Measurements from ENCODE around the gene HARBI1. TPM values are rescaled to one million over a fixed set of nuclear protein-coding genes. Genes with fewer than 3 reads are reported as not detected.

HARBI1 gene
- total and polyA plus RNA-seq, 10 of the 15 experiments (the other 5 are each of a cell fraction or from before 2014, with no cell fraction given): 3.6 to 8.4 (median 5.2) TPM

DNA sequence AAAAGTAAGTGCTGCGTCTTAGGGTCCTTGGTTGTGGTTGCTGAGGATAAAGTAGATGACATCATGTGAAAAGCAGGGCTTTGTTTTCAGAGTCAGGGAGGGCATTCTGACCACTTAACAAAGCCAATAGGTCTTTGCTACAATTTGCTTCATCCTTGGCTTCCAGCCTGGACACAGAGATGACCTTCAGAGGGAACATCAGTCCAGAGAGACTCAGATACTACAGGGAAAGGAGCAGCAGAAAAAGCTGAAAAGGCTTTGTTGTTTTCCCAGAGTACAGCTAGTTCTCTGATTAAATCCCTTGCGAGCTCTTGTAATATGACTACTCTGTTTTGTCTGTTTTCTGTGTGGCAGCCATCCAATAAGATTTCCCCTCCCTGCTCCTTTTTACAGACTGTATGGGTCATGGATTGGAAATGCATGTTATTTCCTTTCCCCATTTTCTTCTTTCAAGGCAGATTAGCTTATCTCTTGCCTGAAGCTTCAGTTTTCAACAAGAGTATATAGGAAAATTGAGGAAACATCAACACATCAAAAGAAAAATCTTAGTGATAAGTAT is 32.2 kb upstream of the HARBI1 start:
- FAIRE-seq: no peak
- RAD21 ChIA-PET (ENCODE audit: unreplicated experiment): no interaction called here
- ATAC-seq: no peak
- 100% methylated on average over 2 of the region's 2 CpGs for WGBS (ENCODE audit: insufficient coverage, insufficient replicate concordance, low lambda C conversion rate, missing lambda C conversion rate)
- H3K4me3 ChIP-seq: no peak overlapping the region
- no peaks in the 10 kb centered on the region for H4K20me1 ChIP-seq (ENCODE audit: control insufficient read depth, insufficient read depth)
- POLR2A ChIA-PET: no interaction called here
- no peaks in the 10 kb centered on the region for H3K4me1 ChIP-seq (ENCODE audit: control insufficient read depth, insufficient read depth, low read length)
- intact Hi-C loops (cut with micrococcal nuclease; ENCODE audit: unreplicated experiment) (no loop called here), in situ Hi-C loops (cut with MboI) (no loop called here)
- no peaks in the 10 kb centered on the region for H3K9me3 ChIP-seq (replicated peaks; ENCODE audit: control insufficient read depth, insufficient read depth, low read length)
- no peaks in the 10 kb centered on the region for H3K79me2 ChIP-seq (ENCODE audit: control insufficient read depth, insufficient read depth, low read length)
- no TSS peak for BruUV-seq (replicated peaks)
- DNase-seq (ENCODE audit: low read depth, low spot score): no peak
- no peaks in the 10 kb centered on the region for H3K27me3 ChIP-seq (replicated peaks in 1 of 2; ENCODE audit: control insufficient read depth in 2 of 2, insufficient read depth in 2 of 2, low read length in 1 of 2)
- SMC1A ChIA-PET (ENCODE audit: uncharacterized antibody, unreplicated experiment): interaction anchor here (0.8 to 1.0 kb wide), 2 partner anchors 9 to 19 kb away, joined by 3 read pairs; no protein-coding TSS in a partner anchor
- no peak overlapping the region for H3K9ac ChIP-seq (ENCODE audit: control insufficient read depth, insufficient read depth, low read length)
- H3K36me3 ChIP-seq (ENCODE audit: control insufficient read depth in 2 of 2, insufficient read depth in 2 of 2, low read length in 1 of 2): peaks cover 7 to 9% of the 10 kb centered on the region in 2 experiments
- no peak overlapping the region for H2AFZ ChIP-seq (ENCODE audit: control insufficient read depth, low read depth, low read length)
- TF ChIP-seq MTA3 (IDR thresholded peaks at IDR 0.05; ENCODE audit: borderline replicate concordance, low read length): no peak
- no peak overlapping the region for H3K4me2 ChIP-seq (ENCODE audit: control insufficient read depth, insufficient read depth)
- CTCF ChIA-PET: no interaction called here
- H3K27ac ChIP-seq (ENCODE audit: control insufficient read depth, insufficient read depth): no peak overlapping the region

DNA sequence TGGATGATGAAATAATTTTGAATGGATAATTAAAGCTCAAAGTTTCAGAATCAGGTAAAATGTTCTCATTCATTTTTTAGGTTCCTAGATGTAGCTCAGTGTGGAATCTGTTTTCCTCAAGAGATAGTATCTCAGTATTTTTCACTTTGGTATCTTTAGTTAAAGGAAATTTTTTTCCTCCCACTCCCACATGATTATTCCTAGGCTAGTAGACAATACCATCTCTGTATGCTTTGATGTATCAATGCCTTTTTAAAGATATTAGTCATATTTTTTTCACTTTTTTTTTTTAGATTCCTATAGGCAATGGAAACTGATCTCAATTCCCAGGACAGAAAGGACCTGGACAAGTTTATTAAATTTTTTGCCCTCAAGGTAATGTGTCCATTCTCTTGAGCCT is 27.0 kb upstream of the HARBI1 start:
- Histone ChIP-seq H3K27me3 (replicated peaks in 1 of 2; ENCODE audit: control insufficient read depth in 2 of 2, insufficient read depth in 2 of 2, low read length in 1 of 2) (no peaks in the 10 kb centered on the region), H3K4me2 (ENCODE audit: control insufficient read depth, insufficient read depth) (no peak overlapping the region), H3K4me1 (ENCODE audit: control insufficient read depth, insufficient read depth, low read length) (no peaks in the 10 kb centered on the region), H3K79me2 (ENCODE audit: control insufficient read depth, insufficient read depth, low read length) (no peaks in the 10 kb centered on the region), H4K20me1 (ENCODE audit: control insufficient read depth, insufficient read depth) (no peaks in the 10 kb centered on the region), H3K4me3 (no peak overlapping the region), H2AFZ (ENCODE audit: control insufficient read depth, low read depth, low read length) (no peak overlapping the region), H3K9ac (ENCODE audit: control insufficient read depth, insufficient read depth, low read length) (no peak overlapping the region), H3K36me3 (ENCODE audit: control insufficient read depth in 2 of 2, insufficient read depth in 2 of 2, low read length in 1 of 2) (peaks cover 4 to 7% of the 10 kb centered on the region in 2 experiments), H3K27ac (ENCODE audit: control insufficient read depth, insufficient read depth) (no peak overlapping the region), H3K9me3 (replicated peaks; ENCODE audit: control insufficient read depth, insufficient read depth, low read length) (no peaks in the 10 kb centered on the region)
- ATAC-seq (no peak), DNase-seq (ENCODE audit: low read depth, low spot score) (no peak), FAIRE-seq (no peak)
- TF ChIP-seq SUPT20H (IDR thresholded peaks at IDR 0.05; ENCODE audit: borderline replicate concordance, control insufficient read depth, low read depth, low read length): no peak
- TF ChIP-seq SUZ12 (IDR thresholded peaks at IDR 0.05; ENCODE audit: unreplicated experiment): no peak
- TF ChIP-seq, protein P1, sequence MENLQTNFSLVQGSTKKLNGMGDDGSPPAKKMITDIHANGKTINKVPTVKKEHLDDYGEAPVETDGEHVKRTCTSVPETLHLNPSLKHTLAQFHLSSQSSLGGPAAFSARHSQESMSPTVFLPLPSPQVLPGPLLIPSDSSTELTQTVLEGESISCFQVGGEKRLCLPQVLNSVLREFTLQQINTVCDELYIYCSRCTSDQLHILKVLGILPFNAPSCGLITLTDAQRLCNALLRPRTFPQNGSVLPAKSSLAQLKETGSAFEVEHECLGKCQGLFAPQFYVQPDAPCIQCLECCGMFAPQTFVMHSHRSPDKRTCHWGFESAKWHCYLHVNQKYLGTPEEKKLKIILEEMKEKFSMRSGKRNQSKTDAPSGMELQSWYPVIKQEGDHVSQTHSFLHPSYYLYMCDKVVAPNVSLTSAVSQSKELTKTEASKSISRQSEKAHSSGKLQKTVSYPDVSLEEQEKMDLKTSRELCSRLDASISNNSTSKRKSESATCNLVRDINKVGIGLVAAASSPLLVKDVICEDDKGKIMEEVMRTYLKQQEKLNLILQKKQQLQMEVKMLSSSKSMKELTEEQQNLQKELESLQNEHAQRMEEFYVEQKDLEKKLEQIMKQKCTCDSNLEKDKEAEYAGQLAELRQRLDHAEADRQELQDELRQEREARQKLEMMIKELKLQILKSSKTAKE (IDR thresholded peaks at IDR 0.05; ENCODE audit: low read depth, poor library complexity, severe bottlenecking): no peak
- TF ChIP-seq NBN (IDR thresholded peaks at IDR 0.05): no peak
- no peak for TF ChIP-seq ETV6 (conservative IDR thresholded peaks at IDR 0.05 in 1 of 2, IDR thresholded peaks at IDR 0.05 in 1 of 2; ENCODE audit: borderline replicate concordance in 1 of 2, low read depth in 1 of 2)
- no peak for TF ChIP-seq NR2C2 (IDR thresholded peaks at IDR 0.05; ENCODE audit: borderline replicate concordance, control insufficient read depth, insufficient read length, low read depth)
- TF ChIP-seq, protein P2, sequence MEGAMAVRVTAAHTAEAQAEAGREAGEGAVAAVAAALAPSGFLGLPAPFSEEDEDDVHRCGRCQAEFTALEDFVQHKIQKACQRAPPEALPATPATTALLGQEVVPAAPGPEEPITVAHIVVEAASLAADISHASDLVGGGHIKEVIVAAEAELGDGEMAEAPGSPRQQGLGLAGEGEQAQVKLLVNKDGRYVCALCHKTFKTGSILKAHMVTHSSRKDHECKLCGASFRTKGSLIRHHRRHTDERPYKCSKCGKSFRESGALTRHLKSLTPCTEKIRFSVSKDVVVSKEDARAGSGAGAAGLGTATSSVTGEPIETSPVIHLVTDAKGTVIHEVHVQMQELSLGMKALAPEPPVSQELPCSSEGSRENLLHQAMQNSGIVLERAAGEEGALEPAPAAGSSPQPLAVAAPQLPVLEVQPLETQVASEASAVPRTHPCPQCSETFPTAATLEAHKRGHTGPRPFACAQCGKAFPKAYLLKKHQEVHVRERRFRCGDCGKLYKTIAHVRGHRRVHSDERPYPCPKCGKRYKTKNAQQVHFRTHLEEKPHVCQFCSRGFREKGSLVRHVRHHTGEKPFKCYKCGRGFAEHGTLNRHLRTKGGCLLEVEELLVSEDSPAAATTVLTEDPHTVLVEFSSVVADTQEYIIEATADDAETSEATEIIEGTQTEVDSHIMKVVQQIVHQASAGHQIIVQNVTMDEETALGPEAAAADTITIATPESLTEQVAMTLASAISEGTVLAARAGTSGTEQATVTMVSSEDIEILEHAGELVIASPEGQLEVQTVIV (IDR thresholded peaks at IDR 0.05; ENCODE audit: borderline replicate concordance, partially characterized antibody): no peak
- TF ChIP-seq TCF3 (IDR thresholded peaks at IDR 0.05; ENCODE audit: borderline replicate concordance, insufficient read depth, low read depth, low read length): no peak
- POLR2A ChIA-PET: interaction anchor here (0.6 kb wide), 1 partner anchor 1142 kb away, joined by 4 read pairs; no protein-coding TSS in a partner anchor
- BruUV-seq (replicated peaks): no TSS peak
- CTCF ChIA-PET: interaction anchor here (0.6 to 1.9 kb wide), 2 partner anchors 9 to 137 kb away, joined by 4 to 5 read pairs; no protein-coding TSS in a partner anchor
- SMC1A ChIA-PET (ENCODE audit: uncharacterized antibody, unreplicated experiment): interaction anchor here (0.6 to 0.7 kb wide), 4 partner anchors 11 to 1059 kb away, joined by 3 read pairs; no protein-coding TSS in a partner anchor
- RAD21 ChIA-PET (ENCODE audit: unreplicated experiment): no interaction called here
- in situ Hi-C loops (cut with MboI) (no loop called here), intact Hi-C loops (cut with micrococcal nuclease; ENCODE audit: unreplicated experiment) (no loop called here)
